IMR-90 (cell line): ENCODE results near the gene RAB3GAP2. TPM values are rescaled to one million over a fixed set of nuclear protein-coding genes. Genes with fewer than 3 reads are reported as not detected.

Source experiments
- ATAC-seq: fragments of 200-7000 bp; cut with Tn5 transposase; 2 replicates; pipeline ENCODE4 v1.9.1; 2020; ENCODE audit warnings: low read depth, mild to moderate bottlenecking, moderate library complexity
- BruUV-seq: library from RNA; stranded (reverse); fragments of 400-500 nt; replicated peaks from 2 replicates; lab custom pipeline; 2021; lab: Mats Ljungman, UMichigan
- CTCF ChIA-PET: fragments of 300-600 bp; formaldehyde crosslinking; extraction: SDS; loops from one replicate; lab custom pipeline; 2021; ENCODE audit warnings: antibody characterized with exemption; lab: Yijun Ruan, JAX
- POLR2A ChIA-PET: fragments of 300-600 bp; sonication (Branson Sonifier 250); formaldehyde crosslinking; loops from one replicate; lab custom pipeline; 2022; ENCODE audit warnings: antibody characterized with exemption; ENCODE audit not compliant: unreplicated experiment; lab: Charles Lee
- DNase-seq: peaks from one replicate; pipeline ENCODE4 v3.0.0; 2013
- H2AFZ ChIP-seq: replicated peaks from 2 replicates; pipeline ENCODE3; 2013; ENCODE audit warnings: low read length, mild to moderate bottlenecking; ENCODE audit not compliant: poor library complexity
- H2AK5ac ChIP-seq: 2 replicates; pipeline ENCODE4 v1.6.1; 2013; ENCODE audit warnings: low read depth, low read length, inconsistent platforms
- H2AK9ac ChIP-seq: replicated peaks from 2 replicates; pipeline ENCODE3; 2013; ENCODE audit warnings: mild to moderate bottlenecking, low read depth, low read length, moderate library complexity; ENCODE audit not compliant: poor library complexity
- H2BK120ac ChIP-seq: 2 replicates; pipeline ENCODE4 v1.6.1; 2013; ENCODE audit warnings: low read depth, low read length, inconsistent platforms
- H2BK15ac ChIP-seq: 3 replicates; pipeline ENCODE4 v1.6.1; 2013; ENCODE audit warnings: low read depth, low read length, inconsistent platforms
- H2BK20ac ChIP-seq: 2 replicates; pipeline ENCODE4 v1.6.1; 2013; ENCODE audit warnings: low read depth, mild to moderate bottlenecking, inconsistent platforms, low read length, moderate library complexity
- H2BK5ac ChIP-seq: 2 replicates; pipeline ENCODE4 v1.6.1; 2013; ENCODE audit warnings: mild to moderate bottlenecking, low read depth, low read length, inconsistent platforms; ENCODE audit not compliant: poor library complexity, severe bottlenecking
- H3K14ac ChIP-seq: replicated peaks from 2 replicates; pipeline ENCODE4 v1.6.1; 2013; ENCODE audit warnings: low read depth, low read length, inconsistent platforms
- H3K18ac ChIP-seq: 2 replicates; pipeline ENCODE4 v1.6.1; 2013; ENCODE audit warnings: low read depth, low read length, control low read depth
- H3K23ac ChIP-seq: 2 replicates; pipeline ENCODE4 v1.6.1; 2013; ENCODE audit warnings: low read depth, low read length, inconsistent platforms
- H3K27ac ChIP-seq: 2 replicates; pipeline ENCODE4 v1.5.1; 2013; ENCODE audit warnings: mild to moderate bottlenecking, control low read depth, low read length; ENCODE audit not compliant: insufficient read depth
- H3K27me3 ChIP-seq: 2 replicates; pipeline ENCODE4 v1.6.1; 2013; ENCODE audit warnings: low read length; ENCODE audit not compliant: control insufficient read depth, insufficient read depth
- H3K36me3 ChIP-seq: 2 replicates; pipeline ENCODE4 v1.6.1; 2013; ENCODE audit warnings: low read length, mixed read lengths; ENCODE audit not compliant: control insufficient read depth, insufficient read depth
- H3K4ac ChIP-seq: 2 replicates; pipeline ENCODE4 v1.6.1; 2013; ENCODE audit warnings: low read depth, low read length, inconsistent platforms
- H3K4me1 ChIP-seq: 2 replicates; pipeline ENCODE4 v1.6.1; 2013; ENCODE audit warnings: low read length, mixed read lengths; ENCODE audit not compliant: control insufficient read depth, insufficient read depth
- H3K4me2 ChIP-seq: 2 replicates; pipeline ENCODE4 v1.6.1; 2013; ENCODE audit warnings: low read depth, mild to moderate bottlenecking, control low read depth, low read length, moderate library complexity
- H3K4me3 ChIP-seq: 2 replicates; pipeline ENCODE4 v1.5.1; 2013; ENCODE audit warnings: low read depth, mild to moderate bottlenecking, control low read depth, low read length, moderate library complexity; ENCODE audit not compliant: insufficient read depth
- H3K56ac ChIP-seq: 2 replicates; pipeline ENCODE4 v1.6.1; 2013; ENCODE audit warnings: low read length, inconsistent platforms; ENCODE audit not compliant: insufficient read depth; ENCODE audit errors: extremely low read depth
- H3K79me1 ChIP-seq, 2 experiments: 2 replicates each; pipeline ENCODE4 v1.6.1; 2013; ENCODE audit warnings: low read length in 2 of 2, inconsistent platforms in 1 of 2, low read depth in 1 of 2
- H3K9ac ChIP-seq: 2 replicates; pipeline ENCODE4 v1.6.1; 2013; ENCODE audit warnings: low read depth, low read length, control low read depth
- H3K9me1 ChIP-seq: 2 replicates; pipeline ENCODE4 v1.6.1; 2013; ENCODE audit warnings: low read length, inconsistent platforms; ENCODE audit not compliant: insufficient read depth
- H3K9me3 ChIP-seq: 2 replicates; pipeline ENCODE4 v1.6.1; 2013; ENCODE audit warnings: low read length; ENCODE audit not compliant: control insufficient read depth, insufficient read depth
- H4K20me1 ChIP-seq: 2 replicates; pipeline ENCODE4 v1.6.1; 2013; ENCODE audit warnings: low read length, inconsistent platforms; ENCODE audit not compliant: insufficient read depth
- H4K5ac ChIP-seq: 2 replicates; pipeline ENCODE4 v1.6.1; 2013; ENCODE audit warnings: mild to moderate bottlenecking, low read depth, low read length, control low read depth
- H4K8ac ChIP-seq, 2 experiments: 2 replicates each; pipeline ENCODE4 v1.6.1; 2013; ENCODE audit warnings: low read depth in 2 of 2, low read length in 2 of 2, control low read depth in 1 of 2, inconsistent platforms in 1 of 2
- H4K91ac ChIP-seq: 2 replicates; pipeline ENCODE4 v1.6.1; 2013; ENCODE audit warnings: low read depth, low read length, inconsistent platforms; ENCODE audit not compliant: insufficient read depth
- BHLHE40 ChIP-seq: fragments of 150-350 bp; IDR thresholded peaks from 2 replicates; pipeline ENCODE4 v1.6.1; 2016; ENCODE audit warnings: mild to moderate bottlenecking, low read depth, low read length
- CEBPB ChIP-seq: IDR thresholded peaks from 2 replicates; pipeline ENCODE4 v1.6.1; 2012; ENCODE audit warnings: low read depth, low read length, improper control_type of control experiment
- CHD1 ChIP-seq: IDR thresholded peaks from 2 replicates; pipeline ENCODE4 v1.6.1; 2012; ENCODE audit warnings: low read depth, low read length, improper control_type of control experiment
- ELK1 ChIP-seq: fragments of 150-350 bp; IDR thresholded peaks from 2 replicates; pipeline ENCODE4 v1.6.1; 2016; ENCODE audit warnings: low read depth, mild to moderate bottlenecking, low read length, moderate library complexity, borderline replicate concordance
- FOS ChIP-seq: fragments of 150-350 bp; IDR thresholded peaks from 2 replicates; pipeline ENCODE4 v1.6.1; 2016; ENCODE audit warnings: low read depth, low read length
- MAFK ChIP-seq: IDR thresholded peaks from 2 replicates; pipeline ENCODE4 v1.6.1; 2012; ENCODE audit warnings: low read depth, low read length, improper control_type of control experiment
- MAZ ChIP-seq: IDR thresholded peaks from 2 replicates; pipeline ENCODE4 v1.6.1; 2012; ENCODE audit warnings: low read depth, mild to moderate bottlenecking, low read length, improper control_type of control experiment, moderate library complexity, borderline replicate concordance
- MXI1 ChIP-seq: IDR thresholded peaks from 2 replicates; pipeline ENCODE4 v1.6.1; 2012; ENCODE audit warnings: low read depth, mild to moderate bottlenecking, low read length, moderate library complexity, borderline replicate concordance
- NFE2L2 ChIP-seq: fragments of 150-350 bp; IDR thresholded peaks from 2 replicates; pipeline ENCODE4 v1.6.1; 2016; ENCODE audit warnings: low read depth, mild to moderate bottlenecking, low read length
- POLR2A ChIP-seq: IDR thresholded peaks from 2 replicates; pipeline ENCODE4 v1.6.1; 2012; ENCODE audit warnings: mild to moderate bottlenecking, low read depth, low read length
- RAD21 ChIP-seq: IDR thresholded peaks from 2 replicates; pipeline ENCODE4 v1.6.1; 2012; ENCODE audit warnings: low read length, improper control_type of control experiment
- RCOR1 ChIP-seq: IDR thresholded peaks from 2 replicates; pipeline ENCODE4 v1.6.1; 2012; ENCODE audit warnings: mild to moderate bottlenecking, low read length, improper control_type of control experiment; ENCODE audit not compliant: insufficient replicate concordance
- RFX5 ChIP-seq: IDR thresholded peaks from 2 replicates; pipeline ENCODE4 v1.8.0; 2012; ENCODE audit warnings: low read depth, mild to moderate bottlenecking, low read length, moderate library complexity
- SMC3 ChIP-seq: fragments of 150-350 bp; IDR thresholded peaks from 2 replicates; pipeline ENCODE4 v1.6.1; 2016; ENCODE audit warnings: low read depth, mild to moderate bottlenecking, antibody characterized with exemption, low read length, moderate library complexity
- USF2 ChIP-seq: fragments of 150-350 bp; IDR thresholded peaks from 2 replicates; pipeline ENCODE4 v1.6.1; 2017; ENCODE audit warnings: mild to moderate bottlenecking, antibody characterized with exemption, low read length, low read depth
- WGBS, 2 experiments: methylation state at CpG; one replicate each; pipeline versions ENCODE4 v1.1.5 to v1.1.7; 2013; ENCODE audit warnings: missing lambda C conversion rate in 2 of 2; ENCODE audit not compliant: insufficient read length in 1 of 2; ENCODE audit errors: extremely low coverage in 2 of 2; 5-methylcytosine and 5-hydroxymethylcytosine counted together
- dilution Hi-C: fragments of 300-500 bp; cut with HindIII; formaldehyde crosslinking; loops from one replicate; pipeline ENCODE4 v1.14.3; 2018; ENCODE audit warnings: low sequenced_read_pairs; ENCODE audit not compliant: unreplicated experiment
- in situ Hi-C: fragments of 300-500 bp; cut with MboI; formaldehyde crosslinking; loops from 3 replicates; pipeline ENCODE4 v1.14.3; 2019; ENCODE audit warnings: low sequenced_read_pairs, inconsistent platforms, mixed read lengths
- intact Hi-C: fragments of 100-400 bp; cut with micrococcal nuclease; formaldehyde crosslinking; loops from 2 replicates; pipeline ENCODE4 v1.10.0; 2022
- polyA plus RNA-seq, 3 experiments: library from polyadenylated mRNA; depleted of rRNA; stranded (reverse); fragments of >200 nt; gene quantifications; 2 replicates each; pipeline ENCODE4 v1.2.3, GENCODE V29; 2012; ENCODE audit warnings: low replicate concordance in 1 of 3
- total RNA-seq: library from RNA; depleted of rRNA; stranded (reverse); fragments of >200 nt; gene quantifications from 2 replicates; pipeline ENCODE4 v1.2.3, GENCODE V29; 2012
- TF ChIP-seq, protein P1 (sequence below): conservative IDR thresholded peaks from 2 replicates; pipeline ENCODE4 v1.5.1; 2012; ENCODE audit warnings: mild to moderate bottlenecking, low read depth, low read length, improper control_type of control experiment

Gene RAB3GAP2
- total and polyA plus RNA-seq, 2 of the 4 experiments (the other 2 are of a cell fraction) = 12.3 to 37.8 TPM

GRCh38 chr1:220318673-220319072 is 46.4 kb upstream of the RAB3GAP2 start:
- no peaks in the 10 kb centered on the region for H3K4me1 ChIP-seq
- H3K23ac ChIP-seq = no peak overlapping the region
- H4K91ac ChIP-seq = no peak overlapping the region
- H2BK5ac ChIP-seq = no peak overlapping the region
- BruUV-seq = no TSS peak
- TF ChIP-seq RAD21 (no peak), FOS (no peak), ELK1 (no peak), CEBPB (no peak), SMC3 (no peak), MAFK (no peak), RFX5 (no peak), BHLHE40 (no peak), NFE2L2 (no peak), MXI1 (no peak), USF2 (no peak), MAZ (no peak), POLR2A (no peak), RCOR1 (no peak), CHD1 (no peak)
- TF ChIP-seq, protein P1, sequence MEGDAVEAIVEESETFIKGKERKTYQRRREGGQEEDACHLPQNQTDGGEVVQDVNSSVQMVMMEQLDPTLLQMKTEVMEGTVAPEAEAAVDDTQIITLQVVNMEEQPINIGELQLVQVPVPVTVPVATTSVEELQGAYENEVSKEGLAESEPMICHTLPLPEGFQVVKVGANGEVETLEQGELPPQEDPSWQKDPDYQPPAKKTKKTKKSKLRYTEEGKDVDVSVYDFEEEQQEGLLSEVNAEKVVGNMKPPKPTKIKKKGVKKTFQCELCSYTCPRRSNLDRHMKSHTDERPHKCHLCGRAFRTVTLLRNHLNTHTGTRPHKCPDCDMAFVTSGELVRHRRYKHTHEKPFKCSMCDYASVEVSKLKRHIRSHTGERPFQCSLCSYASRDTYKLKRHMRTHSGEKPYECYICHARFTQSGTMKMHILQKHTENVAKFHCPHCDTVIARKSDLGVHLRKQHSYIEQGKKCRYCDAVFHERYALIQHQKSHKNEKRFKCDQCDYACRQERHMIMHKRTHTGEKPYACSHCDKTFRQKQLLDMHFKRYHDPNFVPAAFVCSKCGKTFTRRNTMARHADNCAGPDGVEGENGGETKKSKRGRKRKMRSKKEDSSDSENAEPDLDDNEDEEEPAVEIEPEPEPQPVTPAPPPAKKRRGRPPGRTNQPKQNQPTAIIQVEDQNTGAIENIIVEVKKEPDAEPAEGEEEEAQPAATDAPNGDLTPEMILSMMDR = no peak
- no peak overlapping the region for H3K14ac ChIP-seq
- no peak overlapping the region for H3K4me2 ChIP-seq
- H3K18ac ChIP-seq = no peak overlapping the region
- in situ Hi-C loops (no loop called here), dilution Hi-C loops (no loop called here), intact Hi-C loops (no loop called here)
- H4K8ac ChIP-seq = no peak overlapping the region
- H3K4me3 ChIP-seq = no peak overlapping the region
- WGBS, 2 experiments = no CpG with 5 or more reads among the region's 1 CpG
- H3K36me3 ChIP-seq = no peaks in the 10 kb centered on the region
- H2BK120ac ChIP-seq = no peak overlapping the region
- CTCF ChIA-PET = no interaction called here
- no peaks in the 10 kb centered on the region; the same call in 1 of the 2 replicates for H3K27me3 ChIP-seq
- no peak overlapping the region for H2BK15ac ChIP-seq
- H4K20me1 ChIP-seq = no peaks in the 10 kb centered on the region
- H2AK5ac ChIP-seq = no peak overlapping the region
- H3K79me1 ChIP-seq = no peaks in the 10 kb centered on the region
- no peak overlapping the region for H2BK20ac ChIP-seq
- no peak overlapping the region for H3K27ac ChIP-seq
- no peak overlapping the region for H2AK9ac ChIP-seq
- no peak overlapping the region for H3K4ac ChIP-seq
- H3K9ac ChIP-seq = no peak overlapping the region
- H4K5ac ChIP-seq = no peak overlapping the region
- no peak overlapping the region for H3K56ac ChIP-seq
- no peaks in the 10 kb centered on the region for H3K9me1 ChIP-seq
- H2AFZ ChIP-seq = no peak overlapping the region
- ATAC-seq = no peak
- POLR2A ChIA-PET = no interaction called here
- no peaks in the 10 kb centered on the region for H3K9me3 ChIP-seq
- DNase-seq = no peak
